IMR-90 (cell line): Measurements from ENCODE around the gene PRKCA. TPM values are rescaled to one million over a fixed set of nuclear protein-coding genes. Genes with fewer than 3 reads are reported as not detected.

Source experiments
- ATAC-seq: fragments of 200-7000 bp; cut with Tn5 transposase; 2 replicates; pipeline ENCODE4 v1.9.1; 2020; ENCODE audit warnings: low read depth, mild to moderate bottlenecking, moderate library complexity
- BruUV-seq: library from RNA; stranded (reverse); fragments of 400-500 nt; replicated peaks from 2 replicates; lab custom pipeline; 2021; lab: Mats Ljungman, UMichigan
- CTCF ChIA-PET: fragments of 300-600 bp; formaldehyde crosslinking; extraction: SDS; loops from one replicate; lab custom pipeline; 2021; ENCODE audit warnings: antibody characterized with exemption; lab: Yijun Ruan, JAX
- POLR2A ChIA-PET: fragments of 300-600 bp; sonication (Branson Sonifier 250); formaldehyde crosslinking; loops from one replicate; lab custom pipeline; 2022; ENCODE audit warnings: antibody characterized with exemption; ENCODE audit not compliant: unreplicated experiment; lab: Charles Lee
- DNase-seq: peaks from one replicate; pipeline ENCODE4 v3.0.0; 2013
- H2AFZ ChIP-seq: replicated peaks from 2 replicates; pipeline ENCODE3; 2013; ENCODE audit warnings: low read length, mild to moderate bottlenecking; ENCODE audit not compliant: poor library complexity
- H2AK5ac ChIP-seq: 2 replicates; pipeline ENCODE4 v1.6.1; 2013; ENCODE audit warnings: low read depth, low read length, inconsistent platforms
- H2AK9ac ChIP-seq: replicated peaks from 2 replicates; pipeline ENCODE3; 2013; ENCODE audit warnings: mild to moderate bottlenecking, low read depth, low read length, moderate library complexity; ENCODE audit not compliant: poor library complexity
- H2BK120ac ChIP-seq: 2 replicates; pipeline ENCODE4 v1.6.1; 2013; ENCODE audit warnings: low read depth, low read length, inconsistent platforms
- H2BK15ac ChIP-seq: 3 replicates; pipeline ENCODE4 v1.6.1; 2013; ENCODE audit warnings: low read depth, low read length, inconsistent platforms
- H2BK20ac ChIP-seq: 2 replicates; pipeline ENCODE4 v1.6.1; 2013; ENCODE audit warnings: low read depth, mild to moderate bottlenecking, inconsistent platforms, low read length, moderate library complexity
- H2BK5ac ChIP-seq: 2 replicates; pipeline ENCODE4 v1.6.1; 2013; ENCODE audit warnings: mild to moderate bottlenecking, low read depth, low read length, inconsistent platforms; ENCODE audit not compliant: poor library complexity, severe bottlenecking
- H3K14ac ChIP-seq: replicated peaks from 2 replicates; pipeline ENCODE4 v1.6.1; 2013; ENCODE audit warnings: low read depth, low read length, inconsistent platforms
- H3K18ac ChIP-seq: 2 replicates; pipeline ENCODE4 v1.6.1; 2013; ENCODE audit warnings: low read depth, low read length, control low read depth
- H3K23ac ChIP-seq: 2 replicates; pipeline ENCODE4 v1.6.1; 2013; ENCODE audit warnings: low read depth, low read length, inconsistent platforms
- H3K27ac ChIP-seq: 2 replicates; pipeline ENCODE4 v1.5.1; 2013; ENCODE audit warnings: mild to moderate bottlenecking, control low read depth, low read length; ENCODE audit not compliant: insufficient read depth
- H3K27me3 ChIP-seq: 2 replicates; pipeline ENCODE4 v1.6.1; 2013; ENCODE audit warnings: low read length; ENCODE audit not compliant: control insufficient read depth, insufficient read depth
- H3K36me3 ChIP-seq: 2 replicates; pipeline ENCODE4 v1.6.1; 2013; ENCODE audit warnings: low read length, mixed read lengths; ENCODE audit not compliant: control insufficient read depth, insufficient read depth
- H3K4ac ChIP-seq: 2 replicates; pipeline ENCODE4 v1.6.1; 2013; ENCODE audit warnings: low read depth, low read length, inconsistent platforms
- H3K4me1 ChIP-seq: 2 replicates; pipeline ENCODE4 v1.6.1; 2013; ENCODE audit warnings: low read length, mixed read lengths; ENCODE audit not compliant: control insufficient read depth, insufficient read depth
- H3K4me2 ChIP-seq: 2 replicates; pipeline ENCODE4 v1.6.1; 2013; ENCODE audit warnings: low read depth, mild to moderate bottlenecking, control low read depth, low read length, moderate library complexity
- H3K4me3 ChIP-seq: 2 replicates; pipeline ENCODE4 v1.5.1; 2013; ENCODE audit warnings: low read depth, mild to moderate bottlenecking, control low read depth, low read length, moderate library complexity; ENCODE audit not compliant: insufficient read depth
- H3K56ac ChIP-seq: 2 replicates; pipeline ENCODE4 v1.6.1; 2013; ENCODE audit warnings: low read length, inconsistent platforms; ENCODE audit not compliant: insufficient read depth; ENCODE audit errors: extremely low read depth
- H3K79me1 ChIP-seq, 2 experiments: 2 replicates each; pipeline ENCODE4 v1.6.1; 2013; ENCODE audit warnings: low read length in 2 of 2, inconsistent platforms in 1 of 2, low read depth in 1 of 2
- H3K9ac ChIP-seq: 2 replicates; pipeline ENCODE4 v1.6.1; 2013; ENCODE audit warnings: low read depth, low read length, control low read depth
- H3K9me1 ChIP-seq: 2 replicates; pipeline ENCODE4 v1.6.1; 2013; ENCODE audit warnings: low read length, inconsistent platforms; ENCODE audit not compliant: insufficient read depth
- H3K9me3 ChIP-seq: 2 replicates; pipeline ENCODE4 v1.6.1; 2013; ENCODE audit warnings: low read length; ENCODE audit not compliant: control insufficient read depth, insufficient read depth
- H4K20me1 ChIP-seq: 2 replicates; pipeline ENCODE4 v1.6.1; 2013; ENCODE audit warnings: low read length, inconsistent platforms; ENCODE audit not compliant: insufficient read depth
- H4K5ac ChIP-seq: 2 replicates; pipeline ENCODE4 v1.6.1; 2013; ENCODE audit warnings: mild to moderate bottlenecking, low read depth, low read length, control low read depth
- H4K8ac ChIP-seq, 2 experiments: 2 replicates each; pipeline ENCODE4 v1.6.1; 2013; ENCODE audit warnings: low read depth in 2 of 2, low read length in 2 of 2, control low read depth in 1 of 2, inconsistent platforms in 1 of 2
- H4K91ac ChIP-seq: 2 replicates; pipeline ENCODE4 v1.6.1; 2013; ENCODE audit warnings: low read depth, low read length, inconsistent platforms; ENCODE audit not compliant: insufficient read depth
- BHLHE40 ChIP-seq: fragments of 150-350 bp; IDR thresholded peaks from 2 replicates; pipeline ENCODE4 v1.6.1; 2016; ENCODE audit warnings: mild to moderate bottlenecking, low read depth, low read length
- CEBPB ChIP-seq: IDR thresholded peaks from 2 replicates; pipeline ENCODE4 v1.6.1; 2012; ENCODE audit warnings: low read depth, low read length, improper control_type of control experiment
- FOS ChIP-seq: fragments of 150-350 bp; IDR thresholded peaks from 2 replicates; pipeline ENCODE4 v1.6.1; 2016; ENCODE audit warnings: low read depth, low read length
- MAFK ChIP-seq: IDR thresholded peaks from 2 replicates; pipeline ENCODE4 v1.6.1; 2012; ENCODE audit warnings: low read depth, low read length, improper control_type of control experiment
- MAZ ChIP-seq: IDR thresholded peaks from 2 replicates; pipeline ENCODE4 v1.6.1; 2012; ENCODE audit warnings: low read depth, mild to moderate bottlenecking, low read length, improper control_type of control experiment, moderate library complexity, borderline replicate concordance
- MXI1 ChIP-seq: IDR thresholded peaks from 2 replicates; pipeline ENCODE4 v1.6.1; 2012; ENCODE audit warnings: low read depth, mild to moderate bottlenecking, low read length, moderate library complexity, borderline replicate concordance
- POLR2A ChIP-seq: IDR thresholded peaks from 2 replicates; pipeline ENCODE4 v1.6.1; 2012; ENCODE audit warnings: mild to moderate bottlenecking, low read depth, low read length
- RAD21 ChIP-seq: IDR thresholded peaks from 2 replicates; pipeline ENCODE4 v1.6.1; 2012; ENCODE audit warnings: low read length, improper control_type of control experiment
- RFX5 ChIP-seq: IDR thresholded peaks from 2 replicates; pipeline ENCODE4 v1.8.0; 2012; ENCODE audit warnings: low read depth, mild to moderate bottlenecking, low read length, moderate library complexity
- SMC3 ChIP-seq: fragments of 150-350 bp; IDR thresholded peaks from 2 replicates; pipeline ENCODE4 v1.6.1; 2016; ENCODE audit warnings: low read depth, mild to moderate bottlenecking, antibody characterized with exemption, low read length, moderate library complexity
- WGBS, 2 experiments: methylation state at CpG; one replicate each; pipeline versions ENCODE4 v1.1.5 to v1.1.7; 2013; ENCODE audit warnings: missing lambda C conversion rate in 2 of 2; ENCODE audit not compliant: insufficient read length in 1 of 2; ENCODE audit errors: extremely low coverage in 2 of 2; 5-methylcytosine and 5-hydroxymethylcytosine counted together
- dilution Hi-C: fragments of 300-500 bp; cut with HindIII; formaldehyde crosslinking; loops from one replicate; pipeline ENCODE4 v1.14.3; 2018; ENCODE audit warnings: low sequenced_read_pairs; ENCODE audit not compliant: unreplicated experiment
- in situ Hi-C: fragments of 300-500 bp; cut with MboI; formaldehyde crosslinking; loops from 3 replicates; pipeline ENCODE4 v1.14.3; 2019; ENCODE audit warnings: low sequenced_read_pairs, inconsistent platforms, mixed read lengths
- intact Hi-C: fragments of 100-400 bp; cut with micrococcal nuclease; formaldehyde crosslinking; loops from 2 replicates; pipeline ENCODE4 v1.10.0; 2022
- polyA plus RNA-seq, 3 experiments: library from polyadenylated mRNA; depleted of rRNA; stranded (reverse); fragments of >200 nt; gene quantifications; 2 replicates each; pipeline ENCODE4 v1.2.3, GENCODE V29; 2012; ENCODE audit warnings: low replicate concordance in 1 of 3
- total RNA-seq: library from RNA; depleted of rRNA; stranded (reverse); fragments of >200 nt; gene quantifications from 2 replicates; pipeline ENCODE4 v1.2.3, GENCODE V29; 2012
- TF ChIP-seq, protein P1 (sequence below): fragments of 150-350 bp; IDR thresholded peaks from 2 replicates; pipeline ENCODE4 v1.6.1; 2017; ENCODE audit warnings: mild to moderate bottlenecking, antibody characterized with exemption, low read length, low read depth
- TF ChIP-seq, protein P2 (sequence below): conservative IDR thresholded peaks from 2 replicates; pipeline ENCODE4 v1.5.1; 2012; ENCODE audit warnings: mild to moderate bottlenecking, low read depth, low read length, improper control_type of control experiment

Gene PRKCA
- total and polyA plus RNA-seq, 2 of the 4 experiments (the other 2 are of a cell fraction) = 31.0 to 46.0 TPM

DNA sequence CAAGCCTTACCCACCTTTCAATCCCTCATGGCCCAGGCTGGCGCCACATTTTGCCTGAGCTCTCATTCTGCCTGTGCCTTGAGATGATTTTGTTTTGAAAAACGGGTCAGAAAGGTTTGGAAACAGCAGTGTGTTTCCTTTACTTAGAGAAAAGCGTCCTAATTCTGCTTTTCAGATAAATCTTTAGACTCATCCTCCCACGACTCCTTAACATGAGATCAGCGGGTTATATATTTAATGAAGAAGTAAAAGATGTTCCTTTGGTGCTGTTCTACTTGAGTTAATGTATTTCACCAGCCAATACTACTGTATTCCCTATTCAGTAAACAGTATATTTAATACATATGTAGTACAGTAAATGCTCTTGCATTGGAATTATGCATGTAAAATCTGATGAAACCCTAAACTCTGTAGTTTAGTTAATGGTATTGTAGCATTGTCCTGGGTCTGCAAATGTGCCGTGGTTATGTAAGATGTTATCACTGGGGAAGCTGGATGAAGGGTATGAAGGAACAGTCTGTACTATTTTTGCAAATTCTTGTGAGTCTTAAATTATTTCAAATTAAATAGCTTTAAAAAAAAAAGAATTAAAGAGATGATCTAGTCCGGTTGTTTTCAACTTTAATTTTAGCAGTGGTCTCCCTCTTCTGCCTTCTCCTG, 333.1 kb downstream of the PRKCA start:
- Histone ChIP-seq H2BK120ac (no peak overlapping the region), H3K4ac (no peak overlapping the region), H4K20me1 (peaks cover 30% of the 10 kb centered on the region), H3K23ac (no peak overlapping the region), H4K5ac (no peak overlapping the region), H2BK20ac (no peak overlapping the region), H3K27ac (no peak overlapping the region), H2BK5ac (no peak overlapping the region), H3K79me1 (peaks cover 29 to 55% of the 10 kb centered on the region in 2 experiments), H2AK9ac (no peak overlapping the region), H2AFZ (no peak overlapping the region), H3K27me3 (no peaks in the 10 kb centered on the region), H4K91ac (no peak overlapping the region), H3K36me3 (peaks cover 5% of the 10 kb centered on the region; the same call in 1 of the 2 replicates), H3K4me1 (peaks cover 13% of the 10 kb centered on the region), H3K9ac (no peak overlapping the region), H4K8ac (no peak overlapping the region), H3K9me3 (no peaks in the 10 kb centered on the region), H3K4me2 (no peak overlapping the region), H3K14ac (no peak overlapping the region), H2AK5ac (peak overlapping the region; percentile 42; the same call in 1 of the 2 replicates), H3K9me1 (peaks cover 8% of the 10 kb centered on the region), H3K56ac (no peak overlapping the region), H3K18ac (no peak overlapping the region), H2BK15ac (no peak overlapping the region), H3K4me3 (no peak overlapping the region)
- dilution Hi-C loops (no loop called here), in situ Hi-C loops (no loop called here), intact Hi-C loops (no loop called here)
- no CpG with 5 or more reads among the region's 7 CpGs for WGBS, 2 experiments
- DNase-seq = no peak
- BruUV-seq = no TSS peak
- ChIA-PET POLR2A (no interaction called here), CTCF (no interaction called here)
- ATAC-seq = no peak
- TF ChIP-seq MAZ (no peak), POLR2A (no peak), BHLHE40 (no peak), SMC3 (no peak), RFX5 (no peak), MXI1 (no peak), MAFK (no peak), FOS (no peak), CEBPB (no peak), RAD21 (no peak)
- TF ChIP-seq, protein P1, sequence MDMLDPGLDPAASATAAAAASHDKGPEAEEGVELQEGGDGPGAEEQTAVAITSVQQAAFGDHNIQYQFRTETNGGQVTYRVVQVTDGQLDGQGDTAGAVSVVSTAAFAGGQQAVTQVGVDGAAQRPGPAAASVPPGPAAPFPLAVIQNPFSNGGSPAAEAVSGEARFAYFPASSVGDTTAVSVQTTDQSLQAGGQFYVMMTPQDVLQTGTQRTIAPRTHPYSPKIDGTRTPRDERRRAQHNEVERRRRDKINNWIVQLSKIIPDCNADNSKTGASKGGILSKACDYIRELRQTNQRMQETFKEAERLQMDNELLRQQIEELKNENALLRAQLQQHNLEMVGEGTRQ = no peak
- TF ChIP-seq, protein P2, sequence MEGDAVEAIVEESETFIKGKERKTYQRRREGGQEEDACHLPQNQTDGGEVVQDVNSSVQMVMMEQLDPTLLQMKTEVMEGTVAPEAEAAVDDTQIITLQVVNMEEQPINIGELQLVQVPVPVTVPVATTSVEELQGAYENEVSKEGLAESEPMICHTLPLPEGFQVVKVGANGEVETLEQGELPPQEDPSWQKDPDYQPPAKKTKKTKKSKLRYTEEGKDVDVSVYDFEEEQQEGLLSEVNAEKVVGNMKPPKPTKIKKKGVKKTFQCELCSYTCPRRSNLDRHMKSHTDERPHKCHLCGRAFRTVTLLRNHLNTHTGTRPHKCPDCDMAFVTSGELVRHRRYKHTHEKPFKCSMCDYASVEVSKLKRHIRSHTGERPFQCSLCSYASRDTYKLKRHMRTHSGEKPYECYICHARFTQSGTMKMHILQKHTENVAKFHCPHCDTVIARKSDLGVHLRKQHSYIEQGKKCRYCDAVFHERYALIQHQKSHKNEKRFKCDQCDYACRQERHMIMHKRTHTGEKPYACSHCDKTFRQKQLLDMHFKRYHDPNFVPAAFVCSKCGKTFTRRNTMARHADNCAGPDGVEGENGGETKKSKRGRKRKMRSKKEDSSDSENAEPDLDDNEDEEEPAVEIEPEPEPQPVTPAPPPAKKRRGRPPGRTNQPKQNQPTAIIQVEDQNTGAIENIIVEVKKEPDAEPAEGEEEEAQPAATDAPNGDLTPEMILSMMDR = no peak
